H4 (cell line): ENCODE data around the gene SCAND1. TPM values are rescaled to one million over a fixed set of nuclear protein-coding genes. Genes with fewer than 3 reads are reported as not detected.
"Not testable (repeated sequence)": the region's sequence is repeated elsewhere in the genome, so short reads cannot be mapped to it uniquely, and the experiment has no call there.

Experiments
- DNase-seq: peaks from one replicate; pipeline ENCODE4 v3.0.0-alpha.2; 2015; ENCODE audit warnings: low spot score
- total RNA-seq: library from RNA; depleted of rRNA; stranded (reverse); fragments of >200 nt; shearing (Covaris generic); gene quantifications from 2 replicates; pipeline ENCODE4 v1.2.3, GENCODE V29; 2014

SCAND1 gene
- total RNA-seq, 1 experiment from 2014 or later = 67.9 TPM

GRCh38 chr20:35959291-35959690 lies 5.0 kb upstream of the SCAND1 start:
- not testable (repeated sequence) for DNase-seq

- no peak for DNase-seq
Measured at GRCh38 chr20:35956616-35957015, 2.3 kb upstream of the SCAND1 start.

GRCh38 chr20:35954907-35955251 lies 577 bp upstream of the SCAND1 start:
- DNase-seq = peak; percentile 20

- no peak for DNase-seq
Measured at GRCh38 chr20:35953387-35954199, 709 bp downstream of the SCAND1 start.

GRCh38 chr20:35952480-35953386 lies 1.6 kb downstream of the SCAND1 start:
- no peak for DNase-seq

GRCh38 chr20:35952080-35952479 lies 2.2 kb downstream of the SCAND1 start:
- not testable (repeated sequence) for DNase-seq

- DNase-seq = no peak
Measured at GRCh38 chr20:35950093-35950492, 4.2 kb downstream of the SCAND1 start.

- DNase-seq = no peak
Measured at GRCh38 chr20:35947907-35948306, 6.4 kb downstream of the SCAND1 start.

GRCh38 chr20:35947489-35947888 lies 6.8 kb downstream of the SCAND1 start:
- peak; percentile 49 for DNase-seq

- no peak for DNase-seq
Measured at GRCh38 chr20:35942243-35942642, 12.1 kb downstream of the SCAND1 start.

GRCh38 chr20:35941620-35942019 lies 12.7 kb downstream of the SCAND1 start:
- DNase-seq = no peak

GRCh38 chr20:35939264-35939663 lies 15.0 kb downstream of the SCAND1 start:
- DNase-seq = no peak

- no peak for DNase-seq
Measured at GRCh38 chr20:35934050-35934449, 20.3 kb downstream of the SCAND1 start.

GRCh38 chr20:35929301-35929700 lies 25.0 kb downstream of the SCAND1 start:
- no peak for DNase-seq

- DNase-seq = no peak
Measured at GRCh38 chr20:35920523-35920922, 33.8 kb downstream of the SCAND1 start.

GRCh38 chr20:35918021-35918420 lies 36.3 kb downstream of the SCAND1 start:
- no peak for DNase-seq

- DNase-seq = no peak
Measured at GRCh38 chr20:35917077-35917476, 37.2 kb downstream of the SCAND1 start.

GRCh38 chr20:35912881-35913280 lies 41.4 kb downstream of the SCAND1 start:
- no peak for DNase-seq

GRCh38 chr20:35910254-35910653 lies 44.0 kb downstream of the SCAND1 start:
- DNase-seq = no peak

- DNase-seq = no peak
Measured at GRCh38 chr20:35909796-35910195, 44.5 kb downstream of the SCAND1 start.

- DNase-seq = no peak
Measured at GRCh38 chr20:35909176-35909575, 45.1 kb downstream of the SCAND1 start.

- no peak for DNase-seq
Measured at GRCh38 chr20:35908007-35908406, 46.3 kb downstream of the SCAND1 start.
